Nephron (organoid): ENCODE results near the gene OR5B21.

ENCODE experiments used
- H3K27ac Mint-ChIP-seq, 3 experiments: 2 replicates each; pipeline ENCODE4 v1.8.0; 2020; ENCODE audit warnings: mixed read lengths in 3 of 3, mild to moderate bottlenecking in 2 of 3, moderate library complexity in 1 of 3
- H3K27me3 Mint-ChIP-seq: 2 replicates; pipeline ENCODE4 v1.8.0; 2021; ENCODE audit warnings: low read depth, mild to moderate bottlenecking, moderate library complexity, mixed read lengths
- H3K36me3 Mint-ChIP-seq: 2 replicates; pipeline ENCODE4 v1.8.0; 2020; ENCODE audit warnings: low read depth, mixed read lengths
- H3K4me1 Mint-ChIP-seq: 2 replicates; pipeline ENCODE4 v1.8.0; 2020; ENCODE audit warnings: mixed read lengths
- H3K4me3 Mint-ChIP-seq, 3 experiments: 2 replicates each; pipeline ENCODE4 v1.8.0; 2020; ENCODE audit warnings: mild to moderate bottlenecking in 3 of 3, mixed read lengths in 3 of 3, moderate library complexity in 2 of 3
- H3K9me3 Mint-ChIP-seq: 2 replicates; pipeline ENCODE4 v1.8.0; 2020; ENCODE audit warnings: mixed read lengths
- TF ChIP-seq, protein P1 (sequence below), 3 experiments: fragments of 200-600 bp; sonication (generic); IDR thresholded peaks; one replicate each; pipeline ENCODE4 v1.5.0; 2021; ENCODE audit warnings: antibody characterized with exemption in 3 of 3; ENCODE audit not compliant: unreplicated experiment in 3 of 3

OR5B21 gene

DNA sequence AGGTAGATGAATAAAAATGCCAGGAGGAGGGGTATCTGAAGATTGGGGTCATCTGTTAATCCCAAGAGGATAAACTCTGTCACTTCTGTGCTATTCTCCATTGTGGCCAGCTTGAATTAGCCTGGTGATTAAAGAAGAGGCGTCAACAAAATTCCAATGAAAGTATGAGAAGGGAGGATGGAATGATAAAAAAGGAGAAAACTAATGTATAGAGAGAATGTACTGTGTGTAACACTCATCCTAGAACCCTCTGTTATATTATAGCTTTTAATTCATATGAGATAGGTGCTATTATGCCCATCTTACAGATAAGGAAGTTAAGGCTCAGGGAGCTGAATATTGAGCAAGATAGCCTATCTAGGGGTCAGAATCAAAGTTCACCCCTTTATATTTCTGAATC lies at the start of gene OR5B21:
OR5B21 (minus strand) TSS at position 101 of the 400 bp plus-strand sequence; CDS start at position 101, 0 bp downstream.
- Mint-ChIP-seq H3K4me3 (no peak within 1 kb of the TSS), H3K27me3 (peaks cover 5% of the 10 kb centered on the region), H3K36me3 (no peaks in the 10 kb centered on the region), H3K4me1 (no peaks in the 10 kb centered on the region), H3K27ac (no peak within 1 kb of the TSS), H3K9me3 (no peaks in the 10 kb centered on the region)
- TF ChIP-seq, protein P1, sequence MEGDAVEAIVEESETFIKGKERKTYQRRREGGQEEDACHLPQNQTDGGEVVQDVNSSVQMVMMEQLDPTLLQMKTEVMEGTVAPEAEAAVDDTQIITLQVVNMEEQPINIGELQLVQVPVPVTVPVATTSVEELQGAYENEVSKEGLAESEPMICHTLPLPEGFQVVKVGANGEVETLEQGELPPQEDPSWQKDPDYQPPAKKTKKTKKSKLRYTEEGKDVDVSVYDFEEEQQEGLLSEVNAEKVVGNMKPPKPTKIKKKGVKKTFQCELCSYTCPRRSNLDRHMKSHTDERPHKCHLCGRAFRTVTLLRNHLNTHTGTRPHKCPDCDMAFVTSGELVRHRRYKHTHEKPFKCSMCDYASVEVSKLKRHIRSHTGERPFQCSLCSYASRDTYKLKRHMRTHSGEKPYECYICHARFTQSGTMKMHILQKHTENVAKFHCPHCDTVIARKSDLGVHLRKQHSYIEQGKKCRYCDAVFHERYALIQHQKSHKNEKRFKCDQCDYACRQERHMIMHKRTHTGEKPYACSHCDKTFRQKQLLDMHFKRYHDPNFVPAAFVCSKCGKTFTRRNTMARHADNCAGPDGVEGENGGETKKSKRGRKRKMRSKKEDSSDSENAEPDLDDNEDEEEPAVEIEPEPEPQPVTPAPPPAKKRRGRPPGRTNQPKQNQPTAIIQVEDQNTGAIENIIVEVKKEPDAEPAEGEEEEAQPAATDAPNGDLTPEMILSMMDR (IDR thresholded peaks at IDR 0.05; ENCODE audit: unreplicated experiment in 3 of 3): no peak

DNA sequence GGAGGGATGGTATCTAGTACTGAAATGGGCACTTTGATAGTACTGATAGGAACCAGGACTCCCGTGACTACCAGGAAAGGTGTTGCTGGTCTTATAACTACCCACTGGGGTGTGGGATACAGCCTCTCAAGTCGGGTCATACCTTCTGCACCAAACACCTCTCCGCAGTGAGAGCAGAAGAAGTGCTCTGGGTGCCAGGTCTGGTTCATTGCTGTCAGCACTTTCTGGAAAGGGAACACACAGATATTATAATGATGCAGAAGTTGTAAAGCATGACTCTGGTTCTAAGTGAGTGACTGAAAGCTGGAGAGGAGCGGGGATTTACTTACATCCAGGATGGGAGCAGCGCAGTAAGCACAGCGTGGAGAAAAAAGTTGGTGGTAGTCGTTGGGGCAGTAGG lies 41.7 kb upstream of the OR5B21 start:
- no peak overlapping the region for H3K4me3 Mint-ChIP-seq
- H3K27me3 Mint-ChIP-seq: no peaks in the 10 kb centered on the region
- no peaks in the 10 kb centered on the region for H3K9me3 Mint-ChIP-seq
- peaks cover 71% of the 10 kb centered on the region for H3K36me3 Mint-ChIP-seq
- no peaks in the 10 kb centered on the region for H3K4me1 Mint-ChIP-seq
- TF ChIP-seq, protein P1 (IDR thresholded peaks at IDR 0.05; ENCODE audit: unreplicated experiment in 3 of 3): no peak
- H3K27ac Mint-ChIP-seq: no peak overlapping the region

DNA sequence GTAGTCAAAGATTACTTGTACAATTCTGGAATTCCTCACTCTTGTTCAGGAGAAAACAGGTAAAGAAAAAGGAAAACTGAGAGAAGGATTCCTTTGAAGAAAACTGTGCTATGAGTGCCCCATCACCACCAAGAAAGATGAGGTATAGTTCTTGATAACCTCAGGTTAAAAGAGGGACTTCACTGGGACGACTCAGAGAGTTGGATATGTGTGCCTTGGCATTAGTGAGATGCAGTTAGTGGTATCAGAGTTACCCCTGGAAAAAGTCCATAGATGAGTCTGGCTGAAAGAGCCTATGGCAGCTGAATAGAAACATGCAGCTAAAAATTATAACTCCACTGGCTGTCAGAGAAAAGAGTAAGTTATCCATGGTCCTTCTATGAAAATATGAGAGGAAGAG lies 38.9 kb upstream of the OR5B21 start:
- TF ChIP-seq, protein P1 (IDR thresholded peaks at IDR 0.05; ENCODE audit: unreplicated experiment in 3 of 3): no peak
- Mint-ChIP-seq H3K27ac (no peak overlapping the region), H3K4me3 (no peak overlapping the region), H3K4me1 (no peaks in the 10 kb centered on the region), H3K9me3 (no peaks in the 10 kb centered on the region), H3K27me3 (no peaks in the 10 kb centered on the region), H3K36me3 (peaks cover 56% of the 10 kb centered on the region)

DNA sequence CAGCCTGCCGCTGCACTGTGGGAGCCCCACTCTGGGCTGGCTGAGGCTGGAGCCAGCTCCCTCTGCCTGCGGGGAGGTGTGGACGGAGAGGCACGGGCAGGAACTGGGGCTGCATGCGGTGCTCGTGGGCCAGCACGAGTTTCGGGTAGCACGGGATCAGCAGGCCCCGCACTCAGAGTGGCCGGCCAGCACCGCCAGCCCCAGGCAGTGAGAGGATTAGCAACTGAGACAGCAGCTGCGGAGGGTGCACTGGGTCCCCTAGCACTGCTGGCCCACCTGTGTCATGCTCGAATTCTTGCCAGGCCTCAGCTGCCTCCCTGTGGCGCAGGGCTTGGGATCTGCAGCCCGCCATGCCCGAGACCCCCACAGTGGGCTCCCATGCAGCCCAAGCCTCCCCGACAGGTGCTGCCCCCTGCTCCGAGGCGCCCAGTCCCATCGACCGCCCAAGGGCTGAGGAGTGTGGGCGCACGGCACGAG lies 24.0 kb upstream of the OR5B21 start:
- Mint-ChIP-seq H3K4me3 (no peak overlapping the region), H3K27me3 (no peaks in the 10 kb centered on the region), H3K27ac (no peak overlapping the region), H3K9me3 (peaks cover 21% of the 10 kb centered on the region), H3K4me1 (no peaks in the 10 kb centered on the region), H3K36me3 (peaks cover 56% of the 10 kb centered on the region)
- TF ChIP-seq, protein P1 (IDR thresholded peaks at IDR 0.05; ENCODE audit: unreplicated experiment in 3 of 3): no peak

DNA sequence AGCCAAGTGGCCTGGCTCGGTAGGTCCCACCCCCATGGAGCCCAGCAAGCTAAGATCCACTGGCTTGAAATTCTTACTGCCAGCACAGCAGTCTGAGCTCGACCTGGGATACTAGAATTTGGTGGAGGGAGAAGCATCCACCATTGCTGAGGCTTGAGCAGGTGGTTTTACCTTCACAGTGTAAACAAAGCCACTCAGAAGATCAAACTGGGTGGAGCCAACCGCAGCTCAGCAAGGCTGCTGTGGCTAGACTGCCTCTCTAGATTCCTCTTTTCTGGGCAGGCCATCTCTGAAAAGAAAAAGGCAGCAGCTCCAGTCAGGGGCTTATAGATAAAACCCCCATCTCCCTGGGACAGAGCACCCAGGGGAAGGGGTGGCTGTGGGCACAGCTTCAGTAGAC lies 22.3 kb upstream of the OR5B21 start:
- Mint-ChIP-seq H3K27me3 (no peaks in the 10 kb centered on the region), H3K4me1 (peaks cover 6% of the 10 kb centered on the region), H3K36me3 (peaks cover 46% of the 10 kb centered on the region), H3K27ac (no peak overlapping the region), H3K9me3 (peaks cover 10% of the 10 kb centered on the region), H3K4me3 (no peak overlapping the region)
- TF ChIP-seq, protein P1 (IDR thresholded peaks at IDR 0.05; ENCODE audit: unreplicated experiment in 3 of 3): no peak

DNA sequence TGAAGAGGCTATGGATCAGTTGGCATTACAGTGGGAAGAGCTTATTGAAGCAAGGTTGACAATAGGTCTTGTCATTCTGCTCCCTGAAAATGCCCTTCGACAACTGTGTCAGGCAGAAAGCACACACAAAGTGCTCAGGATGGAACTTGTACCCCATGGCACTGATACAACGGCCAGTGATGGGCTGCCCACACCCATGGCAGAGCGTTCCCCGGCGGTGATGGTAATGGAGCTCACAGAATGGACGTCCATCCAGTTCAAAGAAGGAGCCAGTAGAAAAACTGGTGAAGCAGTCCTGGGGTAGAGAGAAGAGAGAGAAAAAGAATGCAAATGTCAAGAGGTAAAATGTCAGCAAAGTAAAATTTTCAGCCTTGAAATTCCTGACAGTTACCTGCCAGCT lies 19.5 kb upstream of the OR5B21 start:
- Mint-ChIP-seq H3K27ac (no peak overlapping the region), H3K4me3 (no peak overlapping the region), H3K9me3 (peaks cover 5% of the 10 kb centered on the region), H3K4me1 (peaks cover 11% of the 10 kb centered on the region), H3K27me3 (no peaks in the 10 kb centered on the region), H3K36me3 (peaks cover 21% of the 10 kb centered on the region)
- TF ChIP-seq, protein P1 (IDR thresholded peaks at IDR 0.05; ENCODE audit: unreplicated experiment in 3 of 3): no peak
